Activated CD8-positive, alpha-beta memory T cell treated with anti-CD3 and anti-CD28 coated beads, Interleukin-2, amount 50 U/mL, for 24 hours (primary cell): ENCODE results near the gene TCIRG1.

Source experiments
- DNase-seq: peaks from one replicate; pipeline ENCODE4 v3.0.0-alpha.2; 2020; ENCODE audit errors: extremely low read depth

Gene TCIRG1

GRCh38 chr11:68006606-68007166, 32.1 kb upstream of the TCIRG1 start:
- no peak for DNase-seq

DNA sequence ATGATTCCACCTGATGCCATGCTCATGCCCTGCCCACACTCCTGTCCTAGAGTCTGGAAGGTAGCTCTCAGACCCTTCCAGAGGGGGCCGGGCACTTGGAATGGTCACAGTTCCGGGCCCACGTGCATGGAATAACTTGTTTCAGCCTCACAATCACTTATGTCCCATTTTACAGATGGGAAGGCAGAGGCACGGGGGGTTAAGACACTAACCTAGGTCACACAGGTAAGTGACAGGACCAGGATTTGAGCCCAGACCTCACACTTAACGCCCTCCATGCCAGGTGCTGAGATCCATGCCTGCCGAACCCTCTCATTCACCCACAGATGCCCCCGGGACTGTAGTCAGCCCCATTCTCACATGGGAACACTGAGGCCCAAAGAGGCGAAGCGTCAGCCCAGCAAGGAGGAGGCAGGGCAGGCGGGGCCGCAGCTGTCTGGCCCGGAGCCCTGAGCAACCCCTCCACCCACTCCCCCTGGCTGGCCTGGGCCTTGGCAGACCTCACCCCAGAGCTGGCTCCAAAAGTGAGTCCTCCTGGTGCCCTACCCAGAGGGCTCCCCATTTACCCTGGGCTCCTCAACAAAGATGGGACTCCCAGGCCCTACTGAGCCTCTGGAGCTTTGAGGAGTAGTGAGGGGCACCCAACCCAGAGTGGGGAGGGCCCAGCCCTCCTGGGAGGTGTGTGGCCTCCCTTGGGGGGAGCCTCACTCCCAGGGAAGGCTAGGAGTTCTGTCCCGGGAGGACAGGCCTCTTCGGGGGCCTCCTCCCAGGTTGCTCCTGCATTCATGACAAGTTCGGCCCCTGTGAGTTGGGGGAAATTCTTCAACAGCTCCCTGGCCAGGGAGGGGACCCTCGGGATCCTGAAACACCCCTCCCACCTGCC, 31.1 kb upstream of the TCIRG1 start:
- no peak for DNase-seq

DNA sequence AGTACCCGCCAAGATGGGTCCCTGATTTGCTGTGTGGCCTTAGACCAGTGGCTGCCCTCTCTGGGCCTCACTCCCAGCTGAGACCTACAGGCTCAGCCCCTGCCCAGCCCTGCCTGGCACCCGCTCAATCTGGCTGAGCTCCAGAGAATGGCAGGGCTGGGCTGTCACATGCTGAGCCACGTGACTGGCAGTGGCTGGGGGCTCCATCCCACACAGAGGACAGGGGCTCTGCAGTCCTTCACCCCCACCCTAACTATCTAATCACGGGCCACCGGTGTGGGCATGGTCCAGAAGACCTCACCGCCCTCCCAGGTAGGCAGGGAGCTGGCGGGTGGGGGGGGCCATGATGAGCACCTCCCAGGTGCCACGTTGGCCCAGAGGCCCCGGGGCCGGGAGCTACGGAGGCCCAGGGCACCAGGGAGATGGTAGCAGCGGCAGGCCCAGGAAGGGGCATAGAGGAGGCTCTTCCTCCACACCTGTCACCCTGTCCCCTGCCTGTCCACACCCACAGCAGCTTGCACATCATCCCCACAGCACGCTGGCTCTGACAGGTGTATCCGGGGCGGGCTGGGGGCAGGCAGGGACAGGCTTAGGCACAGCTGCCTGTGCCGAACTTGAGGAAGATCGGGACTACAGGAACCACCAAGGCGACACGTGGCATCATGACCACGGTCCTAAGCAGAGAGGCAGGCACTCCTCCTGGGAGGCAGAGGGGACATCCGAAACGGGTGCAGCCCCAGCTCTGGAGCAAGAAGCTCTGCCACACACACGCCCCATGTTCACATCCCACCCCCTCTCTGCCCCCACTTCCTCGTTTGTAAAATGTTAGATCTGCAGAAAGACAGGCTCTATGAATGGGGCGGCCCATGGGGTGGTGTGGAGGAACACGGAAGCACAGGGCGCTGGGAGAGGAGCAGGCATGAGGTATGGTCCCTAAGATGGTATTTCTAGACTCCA, 30.2 kb upstream of the TCIRG1 start:
- DNase-seq: no peak

GRCh38 chr11:68009391-68010089, 29.3 kb upstream of the TCIRG1 start:
- DNase-seq: no peak

DNA sequence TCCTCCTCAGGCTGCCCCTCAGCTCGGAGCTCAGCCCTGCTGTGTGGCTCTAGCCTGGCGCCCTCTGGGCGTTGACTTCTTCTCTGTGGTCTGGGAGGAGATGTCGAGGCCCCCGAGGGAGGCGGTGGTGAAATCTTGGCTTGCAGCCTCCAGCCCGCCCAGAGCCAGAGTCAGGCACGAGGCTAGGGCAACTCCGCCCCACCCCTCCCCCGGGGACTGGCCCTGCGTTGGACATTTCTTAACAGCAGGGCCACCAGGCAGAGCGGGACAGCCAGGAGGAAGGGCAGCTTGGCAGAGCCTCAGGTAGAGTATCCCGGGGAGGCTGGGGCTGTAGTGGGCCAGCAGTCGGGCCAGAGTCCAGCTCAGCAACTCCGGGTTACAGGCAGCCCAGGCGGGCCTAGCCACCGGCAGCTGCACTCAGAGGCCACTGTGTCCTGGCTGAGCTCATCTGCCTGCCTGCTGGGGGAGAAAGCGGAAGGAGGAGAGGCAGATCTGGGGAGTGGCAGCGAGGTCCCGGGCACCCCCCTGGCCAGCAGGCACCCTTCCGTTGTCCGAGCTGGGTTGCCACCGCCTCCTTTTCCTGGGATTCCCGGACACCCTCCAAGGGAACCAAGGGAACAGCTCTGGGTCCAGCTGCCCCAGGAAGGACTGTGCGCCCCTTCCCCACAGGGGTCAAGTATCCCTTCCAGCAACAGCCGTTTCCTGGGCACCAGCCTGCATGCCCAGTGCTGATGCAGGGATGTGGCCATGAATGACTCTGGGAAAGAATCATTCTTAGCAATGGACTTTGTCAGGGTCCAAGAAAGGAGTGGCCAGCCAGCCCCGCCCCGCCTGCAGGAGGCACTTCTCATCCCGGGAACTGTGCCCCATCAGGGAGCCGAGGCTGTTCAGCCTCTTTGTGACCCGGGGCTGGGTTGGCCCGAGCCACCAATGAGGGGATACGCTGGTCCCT, 28.5 kb upstream of the TCIRG1 start, which contains the start of gene ALDH3B1:
ALDH3B1 (plus strand) TSS at position 238 of the 952 bp plus-strand sequence. CDS start 4,971 bp downstream, outside the sequence.
- DNase-seq: no peak

DNA sequence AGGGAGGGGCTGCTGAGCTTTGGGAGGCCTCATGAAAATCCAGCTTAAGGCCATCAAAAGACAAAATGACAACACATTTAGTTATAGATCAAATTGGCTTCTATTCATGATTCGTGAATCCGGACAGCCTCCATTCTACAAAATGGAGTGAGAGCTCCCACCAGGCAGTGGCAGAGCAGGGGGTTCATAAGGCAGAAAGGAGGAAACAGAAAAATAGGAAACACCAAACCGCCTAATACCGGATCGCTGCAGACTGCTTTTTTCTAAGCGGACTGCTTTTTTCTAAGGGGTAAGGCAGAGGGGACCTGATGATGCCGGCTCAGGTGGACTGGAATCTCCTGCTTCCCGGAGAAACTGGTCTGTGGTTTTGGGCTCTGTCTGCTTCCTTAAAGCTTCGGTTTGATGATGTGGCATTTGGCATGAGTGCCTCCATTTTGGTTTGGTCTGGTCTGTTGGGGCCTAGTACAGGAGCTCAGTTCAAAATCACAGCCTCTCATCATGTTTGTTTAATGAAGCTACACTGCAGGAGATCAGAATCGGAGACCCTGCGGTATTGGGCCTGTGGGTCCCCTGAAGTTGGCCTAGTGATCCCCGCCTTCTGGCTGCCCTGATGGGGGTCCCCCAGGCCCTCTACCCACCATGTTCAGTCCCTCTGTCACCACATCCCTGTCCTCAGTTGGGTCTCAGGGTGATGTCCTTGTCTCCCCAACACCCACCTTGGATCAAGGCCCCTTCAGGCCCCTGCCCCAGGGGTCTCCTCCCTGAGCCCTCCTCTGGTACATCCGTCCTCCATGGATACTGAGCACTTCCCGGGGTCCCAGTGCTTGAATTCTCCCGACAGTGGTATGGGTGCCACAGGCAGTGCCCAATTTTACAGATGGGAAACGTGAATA, 27.5 kb upstream of the TCIRG1 start:
- DNase-seq: no peak

DNA sequence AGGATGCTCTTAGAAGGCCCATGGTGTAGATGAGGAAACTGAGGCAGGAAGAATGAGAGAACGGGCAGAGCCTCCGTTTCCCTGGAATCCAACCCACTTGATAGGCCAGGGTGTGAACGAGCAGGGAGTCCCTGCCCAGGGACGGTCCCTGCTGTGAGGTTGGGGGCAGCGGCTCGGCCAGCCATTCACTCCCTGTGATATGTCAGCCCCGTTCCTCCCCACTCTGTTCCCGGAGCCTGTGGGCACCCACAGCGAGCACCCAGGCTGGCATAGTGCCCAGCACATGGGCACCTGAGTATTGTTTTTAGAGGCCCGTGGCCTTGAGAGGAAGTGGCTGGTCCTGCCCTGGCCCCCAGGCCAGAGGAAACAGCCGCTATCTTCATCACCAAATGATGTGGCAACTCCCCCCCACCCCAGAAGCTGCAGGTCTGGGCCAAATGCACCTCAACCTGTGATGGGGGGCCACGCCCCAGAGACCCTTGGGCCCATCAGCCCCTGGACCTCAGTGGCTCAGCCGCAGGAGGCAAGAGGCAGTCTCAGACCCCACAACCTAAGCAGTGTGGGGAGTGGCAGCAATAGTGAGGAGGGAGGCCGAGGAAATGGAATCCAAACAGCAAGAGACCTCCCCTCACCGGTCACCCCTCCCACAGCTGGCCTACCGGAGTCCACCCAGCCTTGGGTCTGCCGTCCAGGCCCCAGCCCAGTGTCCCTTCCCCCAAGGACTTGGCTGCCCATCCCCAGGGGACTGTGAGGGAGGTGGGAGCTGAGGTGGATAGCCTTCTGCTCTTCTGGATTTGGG, 26.6 kb upstream of the TCIRG1 start:
- DNase-seq: no peak

- no peak for DNase-seq
Measured at GRCh38 chr11:68012843-68013610, 25.8 kb upstream of the TCIRG1 start.

DNA sequence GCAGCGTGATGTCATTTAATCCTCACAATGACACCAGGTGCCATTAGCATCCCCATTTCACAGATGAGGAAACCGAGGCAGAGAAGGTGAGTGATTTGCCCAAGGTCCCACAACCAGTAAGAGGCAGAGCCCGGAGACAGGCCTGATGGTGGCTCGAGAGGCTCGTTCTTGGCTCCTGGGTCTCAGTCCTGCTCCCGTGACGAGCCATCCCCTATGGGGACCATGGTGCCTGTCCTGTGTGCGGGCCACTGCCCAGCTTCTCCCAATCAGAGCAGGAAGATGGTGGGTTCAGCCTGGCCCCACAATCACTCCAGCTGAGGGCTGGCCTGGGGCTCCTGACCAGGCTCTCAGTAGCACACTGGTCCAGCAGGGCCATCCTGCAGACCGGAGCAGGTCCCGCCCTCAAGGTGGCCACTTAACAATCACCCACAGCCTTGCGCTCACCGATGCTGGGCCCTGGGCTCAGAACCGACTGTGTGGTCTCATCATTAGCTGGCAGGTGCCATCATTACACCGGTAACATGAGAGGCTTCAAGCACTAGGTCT, 25.1 kb upstream of the TCIRG1 start:
- DNase-seq: no peak

DNA sequence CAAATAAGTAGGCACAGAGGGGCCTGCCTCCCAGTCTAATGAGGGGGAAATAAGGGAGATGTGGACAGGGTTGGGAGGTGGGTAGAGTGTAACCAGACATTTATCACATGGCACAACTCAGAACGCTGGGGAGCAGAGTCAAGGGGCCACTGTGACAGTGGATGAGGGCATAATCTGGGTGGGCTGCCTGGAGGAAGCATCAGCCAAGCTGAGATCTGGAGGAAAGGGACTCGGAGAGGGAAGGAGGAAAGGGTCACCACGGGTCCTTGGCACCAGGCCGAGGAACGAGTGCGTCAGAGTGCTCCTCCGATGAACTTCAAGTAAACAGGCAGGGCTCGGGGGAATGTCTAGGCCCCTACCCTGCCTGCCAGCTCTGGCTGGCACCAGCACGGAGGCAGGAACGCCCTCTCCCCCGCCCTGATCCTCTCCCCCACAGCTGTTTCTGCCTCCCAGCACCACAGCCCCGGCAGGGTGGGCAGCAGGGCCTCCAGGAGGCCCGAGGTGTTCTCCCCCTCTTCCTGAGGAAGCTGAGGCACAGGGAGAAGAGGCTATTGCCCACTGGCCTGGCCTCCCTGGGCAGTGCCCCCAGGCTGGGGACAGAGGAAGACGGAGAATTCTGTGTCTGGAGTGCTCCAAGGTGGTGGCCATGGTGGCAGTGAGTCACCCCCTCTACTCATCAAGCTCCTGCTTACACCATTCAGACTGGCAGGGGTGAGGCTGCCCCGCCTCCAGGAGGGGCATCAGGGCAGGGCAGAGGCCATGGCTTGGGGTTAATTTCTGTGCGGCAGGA, 24.5 kb upstream of the TCIRG1 start:
- DNase-seq: no peak

- DNase-seq: no peak
Measured at GRCh38 chr11:68014947-68015447, 23.8 kb upstream of the TCIRG1 start.

DNA sequence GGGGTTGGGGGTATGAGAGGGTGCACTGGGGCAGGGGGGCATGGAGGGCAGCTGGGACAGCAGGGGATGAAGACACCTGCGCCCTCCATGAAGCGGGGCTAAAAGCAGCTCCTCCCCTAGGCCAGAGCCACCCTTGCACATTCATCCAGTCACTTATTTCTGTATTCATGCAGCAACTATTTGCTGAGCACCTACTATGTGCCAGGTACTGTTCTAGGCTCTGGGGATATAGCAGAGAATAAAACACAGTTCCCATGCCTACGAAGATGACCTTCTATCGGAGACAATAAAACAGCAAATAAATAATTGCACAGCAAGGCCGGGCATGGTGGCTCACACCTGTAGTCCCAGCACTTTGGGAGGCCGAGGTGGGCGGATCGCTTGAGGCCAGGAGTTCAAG, 23.4 kb upstream of the TCIRG1 start:
- DNase-seq: no peak

DNA sequence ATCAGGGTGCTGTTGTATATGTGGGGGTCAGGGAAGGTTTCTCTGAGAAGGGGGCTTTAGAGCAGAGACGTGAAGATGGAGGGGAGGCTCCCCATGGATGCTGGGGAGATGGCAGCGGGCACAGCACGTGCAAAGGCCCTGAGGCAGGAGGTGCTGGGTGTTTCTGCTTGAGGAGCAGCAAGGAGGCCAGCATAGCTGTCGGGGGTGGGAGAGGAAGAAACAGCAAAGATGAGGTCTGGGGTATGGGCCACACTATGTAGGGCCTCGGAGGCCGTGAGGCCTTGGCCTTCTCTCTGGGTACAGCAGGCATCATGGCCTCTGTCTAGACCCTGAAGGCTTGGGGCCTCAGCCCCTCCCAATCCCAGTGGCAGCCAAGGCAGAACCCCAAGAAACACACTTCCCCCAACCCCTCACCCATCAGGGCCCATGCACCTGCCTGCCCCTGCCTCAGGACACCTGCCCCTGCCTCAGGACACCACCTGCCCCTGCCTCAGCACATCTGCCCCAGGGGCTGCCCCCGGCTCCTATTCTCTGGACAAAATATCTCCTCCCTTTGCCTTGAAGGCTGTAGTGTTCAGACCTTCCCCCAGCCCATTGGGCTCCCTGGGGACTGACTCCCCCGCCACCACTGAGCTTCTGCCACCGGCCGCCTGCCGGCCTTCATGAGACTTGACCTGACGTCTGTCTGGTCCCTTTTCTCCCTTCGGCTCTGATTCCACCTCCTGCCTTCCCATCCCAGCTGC, 22.5 kb upstream of the TCIRG1 start:
- DNase-seq: no peak

- no peak for DNase-seq
Measured at GRCh38 chr11:68016904-68017817, 21.7 kb upstream of the TCIRG1 start.
